D721Med (cell line): ENCODE data around the gene TMEM108.

ENCODE experiments used
- DNase-seq: peaks from one replicate; pipeline ENCODE4 v3.0.0; 2011; ENCODE audit warnings: low spot score; ENCODE audit not compliant: insufficient read length
- FAIRE-seq: peaks from 2 replicates; lab custom pipeline; 2011; peaks lifted over from hg19 to GRCh38; lab: Jason Lieb, UNC
- TF ChIP-seq, protein P1 (sequence below): IDR thresholded peaks from 2 replicates; pipeline ENCODE4 v1.5.1; 2012; ENCODE audit warnings: mild to moderate bottlenecking, control low read depth; ENCODE audit not compliant: insufficient read depth; ENCODE audit errors: missing control alignments

TMEM108 gene

DNA sequence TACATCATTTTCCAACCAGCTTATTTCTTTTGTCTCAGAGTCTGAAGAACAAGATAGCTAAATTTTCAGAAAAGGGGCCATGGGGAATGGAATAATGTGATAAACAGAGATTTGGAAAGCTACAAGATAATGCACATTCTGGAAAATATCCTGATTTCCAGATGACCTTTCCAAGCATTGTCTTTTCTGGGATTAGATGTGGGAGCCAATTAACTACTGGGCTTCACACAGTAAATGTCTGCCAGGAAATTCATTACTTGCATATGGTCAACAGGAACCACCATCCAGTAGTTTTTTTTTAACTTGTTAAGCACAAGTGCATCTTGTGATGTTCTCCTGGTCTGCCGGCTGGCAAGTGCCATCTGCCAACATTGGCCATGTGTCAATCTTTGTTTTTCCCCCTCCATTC, 230.5 kb downstream of the TMEM108 start:
- TF ChIP-seq, protein P1, sequence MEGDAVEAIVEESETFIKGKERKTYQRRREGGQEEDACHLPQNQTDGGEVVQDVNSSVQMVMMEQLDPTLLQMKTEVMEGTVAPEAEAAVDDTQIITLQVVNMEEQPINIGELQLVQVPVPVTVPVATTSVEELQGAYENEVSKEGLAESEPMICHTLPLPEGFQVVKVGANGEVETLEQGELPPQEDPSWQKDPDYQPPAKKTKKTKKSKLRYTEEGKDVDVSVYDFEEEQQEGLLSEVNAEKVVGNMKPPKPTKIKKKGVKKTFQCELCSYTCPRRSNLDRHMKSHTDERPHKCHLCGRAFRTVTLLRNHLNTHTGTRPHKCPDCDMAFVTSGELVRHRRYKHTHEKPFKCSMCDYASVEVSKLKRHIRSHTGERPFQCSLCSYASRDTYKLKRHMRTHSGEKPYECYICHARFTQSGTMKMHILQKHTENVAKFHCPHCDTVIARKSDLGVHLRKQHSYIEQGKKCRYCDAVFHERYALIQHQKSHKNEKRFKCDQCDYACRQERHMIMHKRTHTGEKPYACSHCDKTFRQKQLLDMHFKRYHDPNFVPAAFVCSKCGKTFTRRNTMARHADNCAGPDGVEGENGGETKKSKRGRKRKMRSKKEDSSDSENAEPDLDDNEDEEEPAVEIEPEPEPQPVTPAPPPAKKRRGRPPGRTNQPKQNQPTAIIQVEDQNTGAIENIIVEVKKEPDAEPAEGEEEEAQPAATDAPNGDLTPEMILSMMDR: no peak
- no peak for FAIRE-seq
- DNase-seq: no peak

- DNase-seq (no peak), FAIRE-seq (peak; percentile 6)
- TF ChIP-seq, protein P1: no peak
Measured at GRCh38 chr3:133269393-133269792, 231.2 kb downstream of the TMEM108 start.

GRCh38 chr3:133270631-133271030, 232.4 kb downstream of the TMEM108 start:
- DNase-seq (no peak), FAIRE-seq (no peak)
- TF ChIP-seq, protein P1: peak; percentile 2

GRCh38 chr3:133271042-133271441, 232.9 kb downstream of the TMEM108 start:
- TF ChIP-seq, protein P1: no peak
- DNase-seq (no peak), FAIRE-seq (no peak)

- FAIRE-seq (no peak), DNase-seq (no peak)
- TF ChIP-seq, protein P1: no peak
Measured at GRCh38 chr3:133271539-133271938, 233.3 kb downstream of the TMEM108 start.

DNA sequence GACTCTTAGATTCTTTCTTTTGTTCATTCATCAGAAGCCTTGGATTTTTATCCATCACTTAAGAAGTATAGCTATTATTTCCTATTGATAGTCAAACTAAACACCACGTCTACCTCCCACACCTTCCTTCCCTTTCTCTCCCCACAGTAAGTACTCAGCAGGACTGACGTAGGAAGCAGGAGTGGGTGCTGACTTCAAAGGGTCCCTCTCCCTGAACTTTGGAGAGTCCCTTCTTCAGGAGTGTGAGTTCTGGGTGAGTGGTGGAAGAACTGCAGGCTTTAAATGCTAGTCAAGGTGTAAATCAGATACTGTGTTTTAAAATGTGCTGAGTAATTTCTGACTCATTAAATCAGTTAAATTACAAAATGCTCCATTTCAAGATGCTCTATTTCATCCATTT, 235.2 kb downstream of the TMEM108 start:
- TF ChIP-seq, protein P1: no peak
- no peak for FAIRE-seq
- no peak for DNase-seq

DNA sequence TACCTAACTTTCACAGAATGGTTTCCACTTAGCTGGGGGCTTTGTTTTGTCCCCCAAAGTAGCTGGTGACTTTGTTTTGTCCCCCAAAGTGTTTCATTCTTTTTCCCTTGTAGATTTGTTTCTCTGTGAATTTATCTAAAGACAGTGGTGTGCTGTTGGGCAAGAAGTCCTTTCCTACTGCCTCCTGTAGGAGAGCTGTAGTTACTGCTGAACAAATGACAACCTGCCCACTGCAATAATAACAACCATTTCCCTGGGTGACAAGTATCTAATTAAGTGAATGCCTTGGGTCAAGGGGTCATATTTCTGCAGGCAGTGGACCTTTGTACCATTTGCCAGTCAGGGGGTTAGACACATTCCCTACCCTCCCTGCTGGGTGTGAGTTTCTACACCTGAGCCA, 236.3 kb downstream of the TMEM108 start:
- TF ChIP-seq, protein P1: no peak
- FAIRE-seq (no peak), DNase-seq (no peak)
